HG03045 (cell line): ENCODE data around the gene RASAL1.

ENCODE experiments used
- ATAC-seq: cut with Tn5 transposase; IDR thresholded peaks from one replicate; pipeline ENCODE4 v1.9.1; 2021; ENCODE audit warnings: mild to moderate bottlenecking, moderate library complexity; ENCODE audit not compliant: unreplicated experiment

RASAL1 gene

GRCh38 chr12:113061061-113061694, 74.4 kb downstream of the RASAL1 start:
- ATAC-seq = no peak

DNA sequence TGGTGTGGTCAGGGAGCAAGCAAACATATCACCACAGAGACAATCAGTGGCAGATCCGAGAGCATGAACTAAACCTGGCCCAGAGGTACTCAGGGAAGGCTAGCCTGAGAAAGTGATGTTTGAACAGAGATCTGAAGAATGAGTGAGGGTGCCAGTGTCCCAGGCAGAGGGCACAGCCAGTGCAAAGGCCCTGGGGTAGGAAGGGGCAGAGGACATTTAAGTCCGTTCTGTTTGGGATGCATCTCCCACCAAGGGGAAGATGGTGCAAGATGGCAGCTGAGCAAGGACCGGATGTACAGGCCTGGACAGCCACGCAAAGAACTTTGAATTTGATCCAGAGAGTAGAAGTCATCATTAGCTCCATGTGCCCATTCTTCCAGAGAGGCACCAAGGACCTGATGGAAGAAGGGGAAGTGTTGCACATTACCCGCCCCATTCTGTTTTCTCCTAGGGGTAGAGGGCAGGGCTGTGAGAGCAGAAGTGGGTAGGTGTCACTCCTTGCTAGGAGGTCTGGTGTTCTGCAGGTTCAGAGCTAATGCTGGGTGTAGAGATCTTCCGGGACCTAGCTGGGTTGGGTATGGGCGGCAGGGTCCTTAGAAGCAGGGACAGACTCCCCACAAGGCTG, 75.1 kb downstream of the RASAL1 start:
- ATAC-seq = no peak

- no peak for ATAC-seq
Observed at GRCh38 chr12:113059071-113059595, 76.4 kb downstream of the RASAL1 start.

GRCh38 chr12:113058553-113058952, 77.0 kb downstream of the RASAL1 start:
- ATAC-seq = no peak

DNA sequence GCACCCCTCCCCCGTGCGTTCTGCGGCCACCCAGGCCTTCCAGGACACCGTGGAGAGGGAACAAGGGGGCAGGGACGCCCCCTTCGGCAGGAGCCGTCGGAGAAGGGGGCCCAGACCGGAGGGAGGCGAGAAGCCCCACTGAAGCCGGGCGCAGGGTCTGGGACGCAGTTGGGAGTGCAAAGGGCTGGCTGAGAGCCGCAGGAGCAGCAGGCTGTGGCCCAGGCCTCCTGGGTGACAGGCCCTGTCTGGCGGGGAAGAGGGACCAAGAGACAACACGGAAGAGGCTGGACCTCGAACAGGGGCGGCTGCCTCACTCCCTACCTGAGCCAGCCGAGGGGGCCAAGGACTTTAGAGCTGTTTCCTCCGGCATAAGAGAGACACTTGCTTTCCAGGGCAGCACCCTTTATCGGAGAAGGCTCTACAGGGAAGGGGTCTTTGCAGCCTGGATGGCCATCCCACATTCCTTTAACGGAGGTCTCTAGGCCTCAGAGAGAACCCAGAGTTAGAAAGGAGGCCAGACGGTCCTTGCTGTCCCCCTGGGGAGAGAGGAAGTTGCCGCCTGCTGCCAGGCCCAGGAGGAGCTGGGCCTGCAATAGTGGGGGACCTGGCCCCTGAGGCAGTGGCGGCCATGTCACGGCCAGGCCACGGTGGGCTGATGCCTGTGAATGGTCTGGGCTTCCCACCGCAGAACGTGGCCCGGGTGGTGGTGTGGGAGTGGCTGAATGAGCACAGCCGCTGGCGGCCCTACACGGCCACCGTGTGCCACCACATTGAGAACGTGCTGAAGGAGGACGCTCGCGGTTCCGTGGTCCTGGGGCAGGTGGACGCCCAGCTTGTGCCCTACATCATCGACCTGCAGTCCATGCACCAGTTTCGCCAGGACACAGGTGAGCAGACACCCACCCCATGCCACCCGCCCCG, 77.7 kb downstream of the RASAL1 start:
- ATAC-seq = no peak

GRCh38 chr12:113056631-113057488, 78.7 kb downstream of the RASAL1 start, which contains the start of gene DTX1:
Gene DTX1 (plus strand): TSS chr12:113056730. CDS start chr12:113058193, 1,463 bp downstream.
- ATAC-seq = no peak

- no peak for ATAC-seq
Observed at GRCh38 chr12:113056381-113056630, 79.3 kb downstream of the RASAL1 start.

- no peak for ATAC-seq
Observed at GRCh38 chr12:113055594-113056380, 79.8 kb downstream of the RASAL1 start.

- ATAC-seq = no peak
Observed at GRCh38 chr12:113054948-113055486, 80.5 kb downstream of the RASAL1 start.

GRCh38 chr12:113052326-113052725, 83.2 kb downstream of the RASAL1 start:
- no peak for ATAC-seq

DNA sequence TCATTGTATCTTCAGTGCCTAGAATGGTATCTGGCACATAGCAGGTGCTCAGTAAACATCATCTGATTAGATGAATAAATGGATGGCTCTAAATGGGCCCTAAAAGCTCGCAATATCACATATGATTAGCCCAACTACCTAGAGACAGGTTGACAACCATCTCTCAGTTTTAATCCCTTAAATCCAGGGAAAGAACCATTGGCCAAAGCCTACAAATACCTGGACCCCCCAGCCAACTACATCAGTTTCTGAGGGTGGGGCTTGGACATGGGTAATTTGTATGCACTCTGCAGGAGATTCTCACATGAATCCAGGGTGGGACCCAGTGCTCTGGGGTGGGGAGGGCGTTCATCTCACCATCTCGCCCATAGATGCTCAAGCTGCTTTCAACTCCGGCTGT, 83.8 kb downstream of the RASAL1 start:
- no peak for ATAC-seq

DNA sequence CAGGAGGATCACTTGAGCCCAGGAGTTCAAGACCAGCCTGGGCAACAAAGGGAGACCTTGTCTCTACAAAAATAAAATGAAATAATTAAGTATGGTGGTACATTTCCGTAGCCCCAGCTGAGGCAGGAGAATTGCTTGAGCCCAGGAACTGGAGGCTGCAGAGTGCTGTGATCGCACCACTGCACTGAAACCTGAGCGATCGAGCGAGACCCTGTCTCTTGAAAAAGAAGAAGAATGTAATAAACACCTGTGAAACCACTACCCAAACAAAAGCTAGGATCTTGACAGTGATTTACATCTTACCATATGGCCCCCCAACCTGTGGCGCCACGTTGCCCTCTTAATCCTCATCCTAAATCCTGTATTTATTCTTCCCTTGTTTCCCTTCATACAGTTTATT, 84.8 kb downstream of the RASAL1 start:
- ATAC-seq = no peak

GRCh38 chr12:113049976-113050742, 85.4 kb downstream of the RASAL1 start:
- no peak for ATAC-seq
